Gastroesophageal sphincter (tissue), 3 donors: ENCODE data around the gene TLK2.

Experiments
- EP300 ChIP-seq: sonication (generic); formaldehyde crosslinking; IDR thresholded peaks from one replicate; pipeline ENCODE4 v1.6.1; 2017; ENCODE audit warnings: antibody characterized with exemption, mild to moderate bottlenecking
- POLR2A ChIP-seq, 2 donors: fragments of 450-650 bp; IDR thresholded peaks; one replicate each; pipeline ENCODE4 v1.6.1; 2017; ENCODE audit warnings: antibody characterized with exemption in 2 of 2, mild to moderate bottlenecking in 2 of 2, moderate library complexity in 1 of 2
- POLR2AphosphoS5 ChIP-seq: sonication (generic); formaldehyde crosslinking; IDR thresholded peaks from one replicate; pipeline ENCODE4 v1.6.1; 2017; ENCODE audit warnings: antibody characterized with exemption
- TF ChIP-seq, protein P1 (sequence below), 4 experiments: fragments of 200-600 bp in 2 of 4; fragments of 450-650 bp in 2 of 4; sonication (generic) in 1 of 4; IDR thresholded peaks; one replicate each; pipeline ENCODE4 v1.5.1; 2017 to 2019; ENCODE audit warnings: antibody characterized with exemption in 4 of 4, mild to moderate bottlenecking in 2 of 4, moderate library complexity in 2 of 4

DNA sequence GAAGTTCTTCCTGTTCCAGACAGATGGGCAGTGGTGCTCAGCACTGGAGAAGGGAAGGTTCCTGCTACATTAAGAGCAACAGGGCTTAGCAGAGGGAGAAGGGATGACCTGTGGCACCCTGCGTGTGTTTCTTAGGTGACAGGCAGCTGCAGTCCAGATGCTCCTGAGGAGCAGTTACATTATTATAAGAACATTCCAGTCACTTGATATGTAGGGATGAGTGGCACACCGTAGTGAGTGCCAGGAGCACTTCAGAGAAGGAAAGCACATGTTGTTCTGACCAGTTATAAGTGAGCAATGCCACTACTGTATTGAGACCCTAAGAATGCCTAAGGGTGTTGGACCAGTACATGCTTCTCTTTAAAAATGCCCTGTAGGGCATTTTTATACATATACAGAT is 108.9 kb downstream of the TLK2 start:
- TF ChIP-seq, protein P1, sequence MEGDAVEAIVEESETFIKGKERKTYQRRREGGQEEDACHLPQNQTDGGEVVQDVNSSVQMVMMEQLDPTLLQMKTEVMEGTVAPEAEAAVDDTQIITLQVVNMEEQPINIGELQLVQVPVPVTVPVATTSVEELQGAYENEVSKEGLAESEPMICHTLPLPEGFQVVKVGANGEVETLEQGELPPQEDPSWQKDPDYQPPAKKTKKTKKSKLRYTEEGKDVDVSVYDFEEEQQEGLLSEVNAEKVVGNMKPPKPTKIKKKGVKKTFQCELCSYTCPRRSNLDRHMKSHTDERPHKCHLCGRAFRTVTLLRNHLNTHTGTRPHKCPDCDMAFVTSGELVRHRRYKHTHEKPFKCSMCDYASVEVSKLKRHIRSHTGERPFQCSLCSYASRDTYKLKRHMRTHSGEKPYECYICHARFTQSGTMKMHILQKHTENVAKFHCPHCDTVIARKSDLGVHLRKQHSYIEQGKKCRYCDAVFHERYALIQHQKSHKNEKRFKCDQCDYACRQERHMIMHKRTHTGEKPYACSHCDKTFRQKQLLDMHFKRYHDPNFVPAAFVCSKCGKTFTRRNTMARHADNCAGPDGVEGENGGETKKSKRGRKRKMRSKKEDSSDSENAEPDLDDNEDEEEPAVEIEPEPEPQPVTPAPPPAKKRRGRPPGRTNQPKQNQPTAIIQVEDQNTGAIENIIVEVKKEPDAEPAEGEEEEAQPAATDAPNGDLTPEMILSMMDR (IDR thresholded peaks at IDR 0.05) = no peak
- TF ChIP-seq EP300 = no peak
- no peak for TF ChIP-seq POLR2A (IDR thresholded peaks at IDR 0.05)
- no peak for TF ChIP-seq POLR2AphosphoS5
